ENCODE measurements around the gene URB1.

Gene URB1

GRCh38 chr21:32306021-32306780 lies 86.6 kb downstream of the URB1 start:
- Histone ChIP-seq H3K9ac (ENCODE audit: low read length in 5 of 5) (peak overlapping the region in 2 of 5 donors; percentile 26 to 43), H3K4me3 (ENCODE audit: low read depth in 1 of 5, low read length in 5 of 5) (no peak overlapping the region), H3K4me1 (ENCODE audit: control insufficient read depth in 5 of 5, insufficient read depth in 5 of 5, low read length in 5 of 5) (peaks cover 0 to 30% (median 9%) of the 10 kb centered on the region in 5 donors), H3K27ac (ENCODE audit: low read depth, low read length) (peak overlapping the region; percentile 11), H3K27me3 (ENCODE audit: control insufficient read depth in 5 of 5, insufficient read depth in 4 of 5, low read length in 5 of 5) (no peaks in the 10 kb centered on the region), H3K36me3 (ENCODE audit: control insufficient read depth in 5 of 5, insufficient read depth in 5 of 5, low read length in 5 of 5) (peaks cover 0 to 35% (median 23%) of the 10 kb centered on the region in 5 donors), H3K9me3 (ENCODE audit: control insufficient read depth in 5 of 5, low read length in 5 of 5) (no peaks in the 10 kb centered on the region)

GRCh38 chr21:32304998-32305397 lies 87.8 kb downstream of the URB1 start:
- peaks cover 7 to 39% (median 17%) of the 10 kb centered on the region in 5 donors for H3K4me1 ChIP-seq (ENCODE audit: control insufficient read depth in 5 of 5, insufficient read depth in 5 of 5, low read length in 5 of 5)
- no peak overlapping the region for H3K4me3 ChIP-seq (ENCODE audit: low read depth in 1 of 5, low read length in 5 of 5)
- no peaks in the 10 kb centered on the region for H3K9me3 ChIP-seq (ENCODE audit: control insufficient read depth in 5 of 5, low read length in 5 of 5)
- H3K27me3 ChIP-seq (ENCODE audit: control insufficient read depth in 5 of 5, insufficient read depth in 4 of 5, low read length in 5 of 5): no peaks in the 10 kb centered on the region
- H3K27ac ChIP-seq (ENCODE audit: low read depth, low read length): no peak overlapping the region
- H3K36me3 ChIP-seq (ENCODE audit: control insufficient read depth in 5 of 5, insufficient read depth in 5 of 5, low read length in 5 of 5): peaks cover 0 to 28% (median 23%) of the 10 kb centered on the region in 5 donors
- no peak overlapping the region for H3K9ac ChIP-seq (ENCODE audit: low read length in 5 of 5)

DNA sequence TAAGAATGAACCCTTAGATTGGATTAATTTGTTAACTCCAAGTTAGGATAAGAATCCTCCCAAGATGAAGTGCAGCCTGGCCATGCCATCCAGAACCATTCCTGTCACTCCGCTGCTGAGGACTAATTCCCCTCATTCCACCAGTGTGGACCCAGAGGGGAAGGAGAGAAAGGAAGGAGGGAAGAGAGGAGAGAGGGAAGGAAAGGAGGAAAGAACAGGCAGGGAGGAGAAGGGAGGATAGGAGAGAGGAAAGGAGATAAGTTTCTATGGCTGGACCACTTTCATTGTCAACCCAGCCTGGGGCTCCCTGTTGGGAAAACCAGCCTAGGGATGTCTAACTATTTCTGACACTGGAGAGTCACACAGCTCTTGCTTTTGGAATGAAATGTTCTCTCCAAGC lies 89.4 kb downstream of the URB1 start:
- Histone ChIP-seq H3K9ac (ENCODE audit: low read length in 5 of 5) (no peak overlapping the region), H3K36me3 (ENCODE audit: control insufficient read depth in 5 of 5, insufficient read depth in 5 of 5, low read length in 5 of 5) (peaks cover 0 to 22% (median 17%) of the 10 kb centered on the region in 5 donors), H3K27me3 (ENCODE audit: control insufficient read depth in 5 of 5, insufficient read depth in 4 of 5, low read length in 5 of 5) (no peaks in the 10 kb centered on the region), H3K4me1 (ENCODE audit: control insufficient read depth in 5 of 5, insufficient read depth in 5 of 5, low read length in 5 of 5) (peaks cover 7 to 51% (median 18%) of the 10 kb centered on the region in 5 donors), H3K4me3 (ENCODE audit: low read depth in 1 of 5, low read length in 5 of 5) (no peak overlapping the region), H3K27ac (ENCODE audit: low read depth, low read length) (no peak overlapping the region), H3K9me3 (ENCODE audit: control insufficient read depth in 5 of 5, low read length in 5 of 5) (no peaks in the 10 kb centered on the region)

DNA sequence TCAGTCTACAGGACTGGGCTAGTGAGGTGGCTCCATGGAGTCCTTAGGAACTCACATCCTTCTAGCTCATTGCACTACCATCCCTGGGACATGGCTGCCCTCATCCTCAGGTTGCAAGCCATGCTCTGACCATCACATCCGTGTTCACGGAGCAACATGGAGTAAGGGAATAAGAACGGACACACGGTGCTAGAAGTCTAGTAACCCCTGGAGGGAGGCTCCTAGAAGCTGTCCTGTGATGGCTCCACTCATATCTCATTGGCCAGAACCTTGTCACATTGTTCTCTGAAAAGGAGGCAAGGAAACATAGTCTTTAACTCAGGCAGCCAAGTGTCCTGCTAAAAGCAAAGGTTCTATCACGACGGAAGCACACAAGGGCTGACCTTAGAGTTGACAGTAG lies 90.3 kb downstream of the URB1 start:
- H3K27me3 ChIP-seq (ENCODE audit: control insufficient read depth in 5 of 5, insufficient read depth in 4 of 5, low read length in 5 of 5): no peaks in the 10 kb centered on the region
- no peak overlapping the region for H3K9ac ChIP-seq (ENCODE audit: low read length in 5 of 5)
- no peaks in the 10 kb centered on the region for H3K9me3 ChIP-seq (ENCODE audit: control insufficient read depth in 5 of 5, low read length in 5 of 5)
- H3K27ac ChIP-seq (ENCODE audit: low read depth, low read length): no peak overlapping the region
- no peak overlapping the region for H3K4me3 ChIP-seq (ENCODE audit: low read depth in 1 of 5, low read length in 5 of 5)
- H3K4me1 ChIP-seq (ENCODE audit: control insufficient read depth in 5 of 5, insufficient read depth in 5 of 5, low read length in 5 of 5): peaks cover 7 to 58% (median 22%) of the 10 kb centered on the region in 5 donors
- H3K36me3 ChIP-seq (ENCODE audit: control insufficient read depth in 5 of 5, insufficient read depth in 5 of 5, low read length in 5 of 5): peaks cover 0 to 15% (median 12%) of the 10 kb centered on the region in 5 donors

GRCh38 chr21:32301596-32301995 lies 91.2 kb downstream of the URB1 start:
- Histone ChIP-seq H3K9me3 (ENCODE audit: control insufficient read depth in 5 of 5, low read length in 5 of 5) (no peaks in the 10 kb centered on the region), H3K27ac (ENCODE audit: low read depth, low read length) (peak overlapping the region; percentile 55), H3K27me3 (ENCODE audit: control insufficient read depth in 5 of 5, insufficient read depth in 4 of 5, low read length in 5 of 5) (no peaks in the 10 kb centered on the region), H3K4me3 (ENCODE audit: low read depth in 1 of 5, low read length in 5 of 5) (peak overlapping the region in 2 of 5 donors; percentile 1 to 22), H3K4me1 (ENCODE audit: control insufficient read depth in 5 of 5, insufficient read depth in 5 of 5, low read length in 5 of 5) (peaks cover 7 to 67% (median 28%) of the 10 kb centered on the region in 5 donors), H3K36me3 (ENCODE audit: control insufficient read depth in 5 of 5, insufficient read depth in 5 of 5, low read length in 5 of 5) (peaks cover 0 to 11% (median 7%) of the 10 kb centered on the region in 5 donors), H3K9ac (ENCODE audit: low read length in 5 of 5) (no peak overlapping the region)

DNA sequence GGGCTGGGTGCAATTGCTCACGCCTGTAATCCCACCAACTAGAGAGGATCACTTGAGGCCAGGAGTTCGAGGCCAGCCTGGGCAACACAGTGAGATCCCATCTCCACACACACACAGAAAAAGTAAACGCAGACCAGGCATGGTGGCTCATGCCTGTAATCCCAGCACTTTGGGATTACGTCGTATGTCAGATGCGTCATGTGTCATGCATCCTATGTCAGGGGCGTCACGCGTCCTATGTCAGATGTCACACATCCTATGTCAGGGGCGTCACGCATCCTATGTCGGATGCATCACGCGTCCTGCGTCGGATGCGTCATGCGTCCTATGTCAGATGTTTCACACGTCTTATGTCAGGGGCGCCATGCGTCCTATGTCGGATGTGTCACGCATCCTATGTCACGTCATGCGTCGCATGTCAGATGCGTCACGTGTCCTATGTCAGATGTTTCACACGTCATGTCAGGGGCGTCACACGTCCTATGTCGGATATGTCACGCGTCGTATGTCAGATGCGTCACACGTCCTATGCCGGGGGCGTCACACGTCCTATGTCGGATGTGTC lies 92.6 kb downstream of the URB1 start:
- H3K9me3 ChIP-seq (ENCODE audit: control insufficient read depth in 5 of 5, low read length in 5 of 5): no peaks in the 10 kb centered on the region
- H3K27ac ChIP-seq (ENCODE audit: low read depth, low read length): peak overlapping the region; percentile 93
- H3K36me3 ChIP-seq (ENCODE audit: control insufficient read depth in 5 of 5, insufficient read depth in 5 of 5, low read length in 5 of 5): peaks cover 0 to 7% (median 4%) of the 10 kb centered on the region in 5 donors
- H3K4me3 ChIP-seq (ENCODE audit: low read depth in 1 of 5, low read length in 5 of 5): peak overlapping the region; percentile 2 to 62 (median 24)
- peaks cover 0 to 60% (median 19%) of the 10 kb centered on the region in 5 donors for H3K4me1 ChIP-seq (ENCODE audit: control insufficient read depth in 5 of 5, insufficient read depth in 5 of 5, low read length in 5 of 5)
- H3K27me3 ChIP-seq (ENCODE audit: control insufficient read depth in 5 of 5, insufficient read depth in 4 of 5, low read length in 5 of 5): no peaks in the 10 kb centered on the region
- peak overlapping the region in 1 of 5 donors; percentile 76 for H3K9ac ChIP-seq (ENCODE audit: low read length in 5 of 5)

DNA sequence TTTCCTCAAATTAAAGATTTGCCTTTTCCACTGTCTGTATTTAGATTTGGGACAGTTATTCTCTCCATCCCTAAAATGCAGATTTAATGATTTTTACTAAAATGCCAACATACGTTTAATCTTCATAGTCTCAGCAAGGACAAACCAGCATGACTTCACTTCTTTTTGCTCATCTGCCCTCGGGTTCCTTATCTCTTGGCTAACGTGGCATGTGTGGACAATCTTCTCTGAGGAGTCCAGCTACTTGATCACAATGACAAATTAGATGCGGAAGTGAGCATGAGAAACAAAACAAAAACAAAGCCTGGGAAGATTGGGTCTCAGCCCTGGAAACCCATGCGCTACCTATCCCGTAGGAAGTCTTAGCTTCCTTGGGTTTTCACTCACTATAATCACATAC lies 93.1 kb downstream of the URB1 start:
- Histone ChIP-seq H3K36me3 (ENCODE audit: control insufficient read depth in 5 of 5, insufficient read depth in 5 of 5, low read length in 5 of 5) (peaks cover 0 to 7% (median 4%) of the 10 kb centered on the region in 5 donors), H3K4me1 (ENCODE audit: control insufficient read depth in 5 of 5, insufficient read depth in 5 of 5, low read length in 5 of 5) (peaks cover 0 to 55% (median 19%) of the 10 kb centered on the region in 5 donors), H3K9ac (ENCODE audit: low read length in 5 of 5) (peak overlapping the region in 3 of 5 donors; percentile 32 to 83 (median 76)), H3K9me3 (ENCODE audit: control insufficient read depth in 5 of 5, low read length in 5 of 5) (no peaks in the 10 kb centered on the region), H3K4me3 (ENCODE audit: low read depth in 1 of 5, low read length in 5 of 5) (peak overlapping the region; percentile 5 to 62 (median 24)), H3K27ac (ENCODE audit: low read depth, low read length) (peak overlapping the region; percentile 93), H3K27me3 (ENCODE audit: control insufficient read depth in 5 of 5, insufficient read depth in 4 of 5, low read length in 5 of 5) (no peaks in the 10 kb centered on the region)

DNA sequence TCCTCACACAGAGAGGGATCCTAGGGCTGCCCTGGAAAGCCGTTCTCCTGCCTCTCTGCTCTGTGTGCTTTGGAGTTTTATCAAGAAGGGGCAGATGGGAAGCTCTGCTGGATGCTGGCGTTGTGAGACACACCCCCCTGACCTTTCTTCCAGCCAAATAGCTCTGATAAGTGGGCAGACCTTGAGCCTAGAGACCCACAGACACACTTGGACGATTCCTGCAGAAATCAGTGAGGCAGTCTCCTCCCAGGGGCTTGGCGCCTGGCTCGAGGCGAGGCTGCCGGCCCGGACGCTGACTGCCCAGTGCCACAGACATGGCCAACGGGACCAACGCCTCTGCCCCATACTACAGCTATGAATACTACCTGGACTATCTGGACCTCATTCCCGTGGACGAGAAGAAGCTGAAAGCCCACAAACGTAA lies 94.1 kb downstream of the URB1 start, which contains the start of gene MRAP:
Gene MRAP, plus strand, starts transcription at position 198 of the 424 bp plus-strand sequence. Its CDS starts 117 bp downstream, at position 315.
- Histone ChIP-seq H3K4me1 (ENCODE audit: control insufficient read depth in 5 of 5, insufficient read depth in 5 of 5, low read length in 5 of 5) (peaks cover 0 to 52% (median 19%) of the 10 kb centered on the region in 5 donors), H3K9me3 (ENCODE audit: control insufficient read depth in 5 of 5, low read length in 5 of 5) (no peaks in the 10 kb centered on the region), H3K4me3 (ENCODE audit: low read depth in 1 of 5, low read length in 5 of 5) (peak within 1 kb of the TSS; percentile 8 to 65 (median 38)), H3K27me3 (ENCODE audit: control insufficient read depth in 5 of 5, insufficient read depth in 4 of 5, low read length in 5 of 5) (no peaks in the 10 kb centered on the region), H3K9ac (ENCODE audit: low read length in 5 of 5) (peak within 1 kb of the TSS in 4 of 5 donors; percentile 34 to 83 (median 68)), H3K36me3 (ENCODE audit: control insufficient read depth in 5 of 5, insufficient read depth in 5 of 5, low read length in 5 of 5) (peaks cover 0 to 7% (median 4%) of the 10 kb centered on the region in 5 donors), H3K27ac (ENCODE audit: low read depth, low read length) (peak within 1 kb of the TSS; percentile 93)

- peaks cover 0 to 7% (median 4%) of the 10 kb centered on the region in 5 donors for H3K36me3 ChIP-seq (ENCODE audit: control insufficient read depth in 5 of 5, insufficient read depth in 5 of 5, low read length in 5 of 5)
- H3K4me3 ChIP-seq (ENCODE audit: low read depth in 1 of 5, low read length in 5 of 5): peak overlapping the region in 4 of 5 donors; percentile 24 to 65 (median 43)
- H3K9ac ChIP-seq (ENCODE audit: low read length in 5 of 5): peak overlapping the region in 3 of 5 donors; percentile 57 to 83 (median 59)
- no peaks in the 10 kb centered on the region for H3K27me3 ChIP-seq (ENCODE audit: control insufficient read depth in 5 of 5, insufficient read depth in 4 of 5, low read length in 5 of 5)
- H3K4me1 ChIP-seq (ENCODE audit: control insufficient read depth in 5 of 5, insufficient read depth in 5 of 5, low read length in 5 of 5): peaks cover 0 to 47% (median 19%) of the 10 kb centered on the region in 5 donors
- peak overlapping the region; percentile 93 for H3K27ac ChIP-seq (ENCODE audit: low read depth, low read length)
- H3K9me3 ChIP-seq (ENCODE audit: control insufficient read depth in 5 of 5, low read length in 5 of 5): no peaks in the 10 kb centered on the region
Measured at GRCh38 chr21:32298148-32298559, 94.7 kb downstream of the URB1 start.

- peaks cover 0 to 4% (median 4%) of the 10 kb centered on the region in 5 donors for H3K36me3 ChIP-seq (ENCODE audit: control insufficient read depth in 5 of 5, insufficient read depth in 5 of 5, low read length in 5 of 5)
- H3K4me1 ChIP-seq (ENCODE audit: control insufficient read depth in 5 of 5, insufficient read depth in 5 of 5, low read length in 5 of 5): peaks cover 0 to 46% (median 19%) of the 10 kb centered on the region in 5 donors
- peak overlapping the region; percentile 93 for H3K27ac ChIP-seq (ENCODE audit: low read depth, low read length)
- H3K9me3 ChIP-seq (ENCODE audit: control insufficient read depth in 5 of 5, low read length in 5 of 5): no peaks in the 10 kb centered on the region
- H3K27me3 ChIP-seq (ENCODE audit: control insufficient read depth in 5 of 5, insufficient read depth in 4 of 5, low read length in 5 of 5): no peaks in the 10 kb centered on the region
- H3K9ac ChIP-seq (ENCODE audit: low read length in 5 of 5): peak overlapping the region in 4 of 5 donors; percentile 0 to 83 (median 46)
- peak overlapping the region in 4 of 5 donors; percentile 1 to 65 (median 24) for H3K4me3 ChIP-seq (ENCODE audit: low read depth in 1 of 5, low read length in 5 of 5)
Measured at GRCh38 chr21:32297449-32297848, 95.4 kb downstream of the URB1 start.

All from subcutaneous abdominal adipose tissue (tissue), 5 donors.